ENCODE data around the gene TMEM170A. TPM values are rescaled to one million over a fixed set of nuclear protein-coding genes. Genes with fewer than 3 reads are reported as not detected.

Gene TMEM170A
- total and polyA plus RNA-seq, 9 donors: 8.6 to 29.0 (median 23.4) TPM

GRCh38 chr16:75415169-75415905, 49.2 kb downstream of the TMEM170A start:
- Histone ChIP-seq H3K27ac (no peak overlapping the region), H3K27me3 (no peaks in the 10 kb centered on the region), H3K9me3 (no peaks in the 10 kb centered on the region), H3K4me3 (no peak overlapping the region), H3K4me1 (ENCODE audit: insufficient read depth) (peaks cover 6% of the 10 kb centered on the region), H3K36me3 (no peaks in the 10 kb centered on the region)
- DNase-seq: no peak
- WGBS, 3 donors: 73 to 89% (median 85%) methylated on average over 4 of the region's 4 CpGs
- TF ChIP-seq POLR2A (IDR thresholded peaks at IDR 0.05): no peak
- TF ChIP-seq, protein P1, sequence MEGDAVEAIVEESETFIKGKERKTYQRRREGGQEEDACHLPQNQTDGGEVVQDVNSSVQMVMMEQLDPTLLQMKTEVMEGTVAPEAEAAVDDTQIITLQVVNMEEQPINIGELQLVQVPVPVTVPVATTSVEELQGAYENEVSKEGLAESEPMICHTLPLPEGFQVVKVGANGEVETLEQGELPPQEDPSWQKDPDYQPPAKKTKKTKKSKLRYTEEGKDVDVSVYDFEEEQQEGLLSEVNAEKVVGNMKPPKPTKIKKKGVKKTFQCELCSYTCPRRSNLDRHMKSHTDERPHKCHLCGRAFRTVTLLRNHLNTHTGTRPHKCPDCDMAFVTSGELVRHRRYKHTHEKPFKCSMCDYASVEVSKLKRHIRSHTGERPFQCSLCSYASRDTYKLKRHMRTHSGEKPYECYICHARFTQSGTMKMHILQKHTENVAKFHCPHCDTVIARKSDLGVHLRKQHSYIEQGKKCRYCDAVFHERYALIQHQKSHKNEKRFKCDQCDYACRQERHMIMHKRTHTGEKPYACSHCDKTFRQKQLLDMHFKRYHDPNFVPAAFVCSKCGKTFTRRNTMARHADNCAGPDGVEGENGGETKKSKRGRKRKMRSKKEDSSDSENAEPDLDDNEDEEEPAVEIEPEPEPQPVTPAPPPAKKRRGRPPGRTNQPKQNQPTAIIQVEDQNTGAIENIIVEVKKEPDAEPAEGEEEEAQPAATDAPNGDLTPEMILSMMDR (IDR thresholded peaks at IDR 0.05): no peak
- no peak for TF ChIP-seq EP300 (IDR thresholded peaks at IDR 0.05)
- intact Hi-C loops (cut with DNase I): no loop called here

- no peak for DNase-seq
- Histone ChIP-seq H3K36me3 (no peaks in the 10 kb centered on the region), H3K4me1 (ENCODE audit: insufficient read depth) (peaks cover 4% of the 10 kb centered on the region), H3K9me3 (no peaks in the 10 kb centered on the region), H3K27me3 (no peaks in the 10 kb centered on the region), H3K4me3 (no peak overlapping the region), H3K27ac (no peak overlapping the region)
- intact Hi-C loops (cut with DNase I): no loop called here
- 93 to 96% (median 94%) methylated on average over 2 of the region's 2 CpGs for WGBS, 3 donors
- TF ChIP-seq EP300 (IDR thresholded peaks at IDR 0.05): no peak
- TF ChIP-seq, protein P1 (IDR thresholded peaks at IDR 0.05): no peak
- TF ChIP-seq POLR2A (IDR thresholded peaks at IDR 0.05): no peak
Measured at GRCh38 chr16:75413951-75414350, 50.5 kb downstream of the TMEM170A start.

DNA sequence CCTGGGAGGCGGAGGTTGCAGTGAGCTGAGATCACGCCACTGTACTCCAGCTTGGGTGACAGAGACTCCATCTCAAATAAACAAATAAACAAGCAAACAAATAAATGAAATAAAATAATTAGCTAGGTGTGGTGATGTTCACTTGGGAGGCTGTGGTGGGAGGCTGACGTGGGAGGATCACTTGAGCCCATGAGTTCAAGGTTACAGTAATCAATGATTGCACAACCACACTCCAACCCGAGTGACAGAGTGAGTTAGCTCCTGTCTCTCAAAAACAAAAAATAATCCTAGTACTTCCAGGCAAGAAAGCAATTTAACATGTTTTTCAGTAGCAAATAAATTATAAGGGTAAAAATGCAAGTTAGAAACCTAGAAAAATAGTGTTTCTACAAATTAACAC, 57.5 kb downstream of the TMEM170A start:
- Histone ChIP-seq H3K4me1 (ENCODE audit: insufficient read depth) (no peaks in the 10 kb centered on the region), H3K4me3 (no peak overlapping the region), H3K27ac (no peak overlapping the region), H3K36me3 (no peaks in the 10 kb centered on the region), H3K9me3 (no peaks in the 10 kb centered on the region), H3K27me3 (no peaks in the 10 kb centered on the region)
- TF ChIP-seq, protein P1 (IDR thresholded peaks at IDR 0.05): no peak
- TF ChIP-seq EP300 (IDR thresholded peaks at IDR 0.05): no peak
- TF ChIP-seq POLR2A (IDR thresholded peaks at IDR 0.05): no peak
- DNase-seq: no peak
- WGBS, 3 donors: 73 to 75% (median 75%) methylated on average over 4 of the region's 4 CpGs
- intact Hi-C loops (cut with DNase I): no loop called here

DNA sequence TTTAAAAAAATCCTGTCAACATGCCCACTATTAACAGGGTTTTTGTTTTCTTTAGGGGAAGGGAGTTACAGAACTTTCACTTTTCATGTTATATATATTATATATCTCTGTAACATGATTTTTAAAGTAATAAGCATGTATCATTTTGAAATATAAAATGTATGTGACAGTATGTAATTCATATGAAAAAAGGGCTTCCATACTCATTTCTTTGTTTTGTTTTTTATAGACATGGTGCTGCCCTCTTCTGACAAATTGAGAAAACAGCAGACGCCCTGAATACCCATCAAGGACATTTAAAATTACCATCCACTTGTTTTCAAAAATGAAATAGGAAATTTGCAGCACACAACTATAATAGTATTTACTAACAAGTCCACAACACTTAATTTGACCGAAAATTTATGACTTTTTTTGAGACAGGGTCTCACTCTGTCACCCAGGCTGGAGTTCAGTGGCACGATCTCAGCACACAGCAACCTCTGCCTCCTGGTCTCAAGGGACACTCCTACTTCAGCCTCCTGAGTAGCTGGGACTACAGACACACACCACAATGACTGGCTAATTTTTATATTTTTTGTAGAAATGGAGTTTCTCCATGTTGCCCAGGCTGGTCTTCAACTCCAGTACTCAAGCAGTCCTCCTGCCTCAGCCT, 61.5 kb downstream of the TMEM170A start:
- intact Hi-C loops (cut with DNase I): no loop called here
- Histone ChIP-seq H3K4me1 (ENCODE audit: insufficient read depth) (no peaks in the 10 kb centered on the region), H3K27me3 (no peaks in the 10 kb centered on the region), H3K36me3 (no peaks in the 10 kb centered on the region), H3K4me3 (no peak overlapping the region), H3K9me3 (no peaks in the 10 kb centered on the region), H3K27ac (no peak overlapping the region)
- no peak for DNase-seq
- TF ChIP-seq, protein P1 (IDR thresholded peaks at IDR 0.05): peak in 2 of 3 donors; percentile 45 to 64
- TF ChIP-seq POLR2A (IDR thresholded peaks at IDR 0.05): no peak
- 32 to 36% (median 33%) methylated on average over 3 of the region's 3 CpGs for WGBS, 3 donors

Measured in ovary (tissue), 9 donors.